ENCODE results near the gene STMN3.
"Not testable (repeated sequence)": the region's sequence is repeated elsewhere in the genome, so short reads cannot be mapped to it uniquely, and the experiment has no call there.

The STMN3 gene

DNA sequence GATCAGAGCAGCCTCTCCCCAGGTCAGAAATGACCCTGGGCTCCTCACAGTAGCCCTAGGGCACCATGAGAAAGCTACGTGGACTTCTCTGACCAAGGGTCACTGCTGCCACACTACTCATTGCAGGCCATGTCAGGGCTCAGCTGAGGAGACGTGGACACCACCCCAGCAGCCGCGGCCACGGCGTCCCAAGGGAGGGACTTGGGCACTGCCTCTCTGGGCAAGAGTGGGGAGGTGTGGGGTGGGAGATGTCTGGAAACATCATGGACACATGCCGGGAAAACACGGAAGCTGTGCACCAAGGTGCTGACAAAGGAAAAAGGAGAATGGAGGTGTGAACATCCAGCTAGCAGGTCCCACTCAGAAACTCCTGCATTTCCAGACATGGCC, 35.4 kb downstream of the STMN3 start:
- in situ Hi-C loops (cut with HindIII; ENCODE audit: low sequenced_read_pairs) = no loop called here

DNA sequence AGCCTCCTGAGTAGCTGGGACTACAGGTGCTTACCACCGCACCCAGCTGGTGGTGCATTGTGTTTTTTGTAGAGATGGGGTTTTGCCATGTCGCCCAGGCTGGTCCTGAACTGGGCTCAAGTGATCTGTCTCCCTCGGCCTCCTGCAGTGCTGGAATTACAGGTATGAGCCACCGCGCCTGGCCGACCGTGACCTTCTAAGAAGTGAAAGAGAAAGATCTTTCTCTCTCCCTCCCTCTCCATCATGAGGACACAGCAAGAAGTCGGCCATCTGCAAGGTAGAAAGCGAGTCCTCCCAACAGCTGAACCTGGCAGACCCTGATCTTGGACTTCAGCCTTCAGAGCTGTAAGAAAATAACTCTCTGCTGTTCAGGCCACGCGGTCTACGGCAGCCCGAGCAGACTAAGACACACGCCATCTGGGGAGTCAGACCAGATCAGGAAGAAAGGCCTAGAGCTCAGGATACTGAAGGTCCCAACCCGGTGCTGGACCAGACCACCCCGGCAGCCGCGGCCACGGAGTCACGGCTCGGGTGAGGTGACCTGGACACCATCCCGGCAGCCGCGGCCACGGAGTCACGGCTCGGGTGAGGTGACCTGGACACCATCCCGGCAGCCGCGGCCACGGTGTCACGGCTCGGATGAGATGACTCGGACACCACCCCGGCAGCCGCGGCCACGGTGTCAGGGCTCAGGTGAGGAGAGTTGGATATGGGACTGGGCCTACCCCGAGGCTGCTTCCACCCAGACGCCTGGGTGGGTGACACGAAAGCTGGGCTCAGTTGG, 35.9 kb downstream of the STMN3 start:
- in situ Hi-C loops (cut with HindIII; ENCODE audit: low sequenced_read_pairs) = no loop called here

DNA sequence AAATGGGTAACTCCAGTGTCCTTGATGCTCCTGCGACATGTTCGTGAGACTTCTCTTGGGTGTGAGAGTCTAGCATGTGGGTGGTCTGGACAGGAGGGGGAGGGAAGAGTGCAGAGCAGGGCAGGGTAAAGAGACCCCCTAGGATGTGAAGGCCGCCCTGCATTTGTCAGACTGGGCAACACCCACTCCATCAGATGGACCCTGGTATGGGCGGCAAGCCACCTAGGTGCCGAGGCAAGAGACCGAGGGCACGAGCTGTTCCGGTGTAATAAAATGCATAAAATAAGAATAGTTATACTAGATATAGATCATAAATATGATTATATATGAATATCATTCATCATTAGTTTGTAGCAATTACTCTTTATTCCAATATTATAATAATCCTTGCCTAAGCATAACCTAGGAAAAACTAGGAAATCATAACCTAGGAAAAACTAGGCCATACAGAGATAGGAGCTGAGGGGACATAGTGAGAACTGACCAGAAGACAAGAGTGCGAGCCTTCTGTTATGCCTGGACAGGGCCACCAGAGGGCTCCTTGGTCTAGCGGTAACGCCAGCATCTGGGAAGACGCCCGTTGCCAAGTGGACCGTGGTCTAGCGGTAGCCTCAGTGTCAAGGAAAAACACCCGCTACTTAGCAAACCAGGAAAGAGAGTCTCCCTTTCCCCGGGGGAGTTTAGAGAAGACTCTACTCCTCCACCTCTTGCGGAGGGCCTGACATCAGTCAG, 39.2 kb downstream of the STMN3 start:
- in situ Hi-C loops (cut with HindIII; ENCODE audit: low sequenced_read_pairs) = loop anchor here (5.0 kb wide), 2 partner anchors 48 to 77 kb away; partner anchors contain the start of gene PTK6

DNA sequence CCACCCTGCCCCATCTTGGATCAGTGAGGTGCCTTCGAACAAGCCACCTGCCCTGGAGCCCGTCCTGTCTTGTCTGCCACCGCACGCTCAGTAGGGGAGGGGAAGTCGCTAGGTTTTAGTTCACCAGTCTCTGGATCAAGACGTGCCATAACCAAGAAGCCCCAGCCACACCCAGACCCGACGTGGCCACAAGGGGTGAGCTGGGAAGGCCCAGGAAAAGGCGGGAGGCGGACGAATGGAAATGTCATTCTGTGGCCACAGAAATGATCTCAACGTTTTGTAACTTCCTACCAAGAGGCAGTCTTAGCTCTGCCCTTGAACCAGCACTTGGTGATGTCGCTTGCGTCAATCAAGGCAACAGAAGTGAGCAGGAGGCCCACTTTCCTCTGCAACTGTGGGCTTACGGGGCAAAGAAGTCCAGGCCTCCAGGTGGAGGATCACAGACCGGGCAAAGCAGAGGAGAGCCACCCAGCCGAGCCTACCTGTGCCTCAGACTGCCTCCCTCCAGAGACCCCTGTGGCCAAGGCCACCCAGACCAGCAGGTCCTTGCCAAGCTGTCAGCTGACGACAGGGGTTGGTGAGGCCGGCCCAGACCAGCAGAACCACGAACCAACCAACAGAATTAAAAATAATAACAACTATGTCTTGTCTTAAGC, 40.8 kb downstream of the STMN3 start:
- in situ Hi-C loops (cut with HindIII; ENCODE audit: low sequenced_read_pairs) = loop anchor here (5.0 kb wide), 2 partner anchors 50 to 75 kb away; partner anchors contain the start of gene PTK6

DNA sequence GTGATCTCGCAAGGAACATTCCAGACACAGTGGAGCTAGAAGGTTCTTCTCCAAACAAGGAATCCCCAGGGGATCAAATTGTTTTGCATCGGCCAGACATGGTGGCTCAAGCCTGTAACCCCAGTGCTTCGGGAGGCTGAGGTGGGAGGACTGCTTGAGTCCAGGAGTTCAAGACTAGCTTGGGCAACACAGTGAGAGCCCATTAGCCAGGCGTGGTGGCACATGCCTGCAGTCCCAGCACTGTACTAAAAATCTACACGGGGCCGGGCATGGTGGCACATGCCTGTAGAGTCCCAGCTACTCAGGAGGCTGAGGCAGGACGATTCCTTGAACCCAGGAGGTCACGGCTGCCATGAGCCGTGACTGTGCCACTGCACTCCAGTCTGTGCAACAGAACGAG, 41.6 kb downstream of the STMN3 start:
- in situ Hi-C loops (cut with HindIII; ENCODE audit: low sequenced_read_pairs) = loop anchor here (5.0 kb wide), 2 partner anchors 51 to 74 kb away; partner anchors contain the start of gene PTK6

DNA sequence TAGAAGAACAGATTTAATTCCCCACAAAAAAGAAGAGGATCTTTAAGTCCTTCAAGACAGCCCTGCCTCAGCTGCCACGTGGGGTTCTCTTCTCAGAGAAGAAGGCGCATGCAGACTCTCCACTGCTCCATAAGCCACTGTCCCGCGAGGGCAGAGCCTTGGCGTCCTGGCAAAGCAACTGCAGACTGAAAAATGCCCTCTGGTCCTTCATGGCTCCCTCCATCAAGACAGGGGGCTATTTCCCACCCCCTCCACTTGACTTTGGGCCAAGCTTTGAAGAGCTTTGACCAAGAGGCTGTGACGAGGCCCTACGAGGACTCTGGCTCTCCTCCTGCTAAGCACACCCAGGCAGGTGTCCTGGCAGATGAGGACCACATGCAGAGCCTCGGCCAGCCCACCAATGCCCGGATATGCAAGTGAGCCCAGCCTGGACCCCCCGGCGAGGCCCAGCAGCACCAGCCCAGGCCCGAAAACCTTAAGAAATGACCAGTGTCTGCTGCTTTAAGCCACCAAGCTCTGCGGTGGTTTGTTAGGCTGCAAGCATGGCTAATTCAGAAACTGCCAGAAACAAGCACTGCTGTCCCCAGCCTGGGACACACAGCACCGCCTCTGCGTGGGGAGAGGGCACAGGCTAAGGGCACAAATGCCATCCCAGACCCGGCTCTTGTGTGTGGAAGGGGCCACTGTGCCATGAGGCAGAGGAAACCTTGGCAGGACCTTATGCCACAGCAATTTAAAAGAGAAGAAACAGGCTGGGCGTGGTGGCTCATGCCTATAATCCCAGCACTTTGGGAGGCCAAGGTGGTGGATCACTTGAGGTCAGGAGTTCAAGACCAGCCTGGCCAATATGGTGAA, 42.4 kb downstream of the STMN3 start:
- in situ Hi-C loops (cut with HindIII; ENCODE audit: low sequenced_read_pairs) = loop anchor here (5.0 kb wide), 2 partner anchors 51 to 74 kb away; partner anchors contain the start of gene PTK6

DNA sequence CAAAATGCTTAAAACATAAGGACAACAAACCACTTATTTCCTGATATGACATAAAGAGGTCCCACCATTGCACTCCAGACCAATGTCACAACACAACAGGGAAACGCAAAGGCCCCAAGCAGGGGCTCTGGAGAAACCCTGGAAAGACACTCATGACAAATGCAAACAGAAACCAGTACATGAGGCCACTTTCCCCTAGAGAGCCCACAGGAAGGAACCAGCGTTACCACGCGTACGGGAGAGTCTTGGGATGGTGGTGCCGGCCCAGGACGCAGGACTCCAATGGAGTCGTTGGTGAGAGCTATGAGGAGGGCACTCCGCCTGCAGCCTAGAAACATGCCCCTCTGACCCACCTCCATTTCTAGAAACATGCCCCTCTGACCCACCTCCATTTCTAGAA, 46.5 kb downstream of the STMN3 start:
- in situ Hi-C loops (cut with HindIII; ENCODE audit: low sequenced_read_pairs) = no loop called here

DNA sequence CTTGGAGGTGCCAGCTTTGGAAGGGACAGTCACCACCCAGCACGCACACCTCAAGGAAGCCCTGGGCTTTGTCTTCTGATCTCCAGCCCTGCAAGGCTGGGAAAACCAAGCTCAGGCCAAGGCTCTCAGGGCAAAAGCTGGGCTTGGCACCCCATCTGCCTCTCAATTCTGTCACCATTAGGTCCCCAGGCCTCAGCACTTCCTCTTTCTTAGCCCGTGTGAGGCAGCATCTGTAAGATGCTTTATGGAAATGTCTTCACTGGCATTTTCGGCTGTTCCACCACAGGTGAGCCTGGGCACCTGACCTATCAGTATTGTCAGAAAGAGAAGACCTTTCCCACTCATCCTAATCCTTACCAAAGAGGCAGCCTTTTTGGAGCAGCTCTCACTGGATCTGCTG, 50.9 kb downstream of the STMN3 start:
- in situ Hi-C loops (cut with HindIII; ENCODE audit: low sequenced_read_pairs) = no loop called here

DNA sequence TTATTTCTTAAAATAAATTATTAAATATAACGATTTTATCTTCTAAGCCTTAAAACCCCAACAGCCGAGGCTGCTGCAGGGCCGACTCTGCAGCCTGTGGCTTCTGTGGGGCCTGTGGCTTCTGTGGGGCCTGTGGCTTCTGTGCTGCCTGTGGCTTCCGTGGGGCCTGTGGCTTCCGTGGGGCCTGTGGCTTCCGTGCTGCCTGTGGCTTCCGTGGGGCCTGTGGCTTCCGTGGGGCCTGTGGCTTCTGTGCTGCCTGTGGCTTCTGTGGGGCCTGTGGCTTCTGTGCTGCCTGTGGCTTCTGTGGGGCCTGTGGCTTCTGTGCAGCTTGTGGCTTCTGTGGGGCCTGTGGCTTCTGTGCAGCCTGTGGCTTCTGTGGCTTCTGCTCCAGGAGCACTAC, 51.5 kb downstream of the STMN3 start:
- in situ Hi-C loops (cut with HindIII; ENCODE audit: low sequenced_read_pairs) = not testable (repeated sequence)

DNA sequence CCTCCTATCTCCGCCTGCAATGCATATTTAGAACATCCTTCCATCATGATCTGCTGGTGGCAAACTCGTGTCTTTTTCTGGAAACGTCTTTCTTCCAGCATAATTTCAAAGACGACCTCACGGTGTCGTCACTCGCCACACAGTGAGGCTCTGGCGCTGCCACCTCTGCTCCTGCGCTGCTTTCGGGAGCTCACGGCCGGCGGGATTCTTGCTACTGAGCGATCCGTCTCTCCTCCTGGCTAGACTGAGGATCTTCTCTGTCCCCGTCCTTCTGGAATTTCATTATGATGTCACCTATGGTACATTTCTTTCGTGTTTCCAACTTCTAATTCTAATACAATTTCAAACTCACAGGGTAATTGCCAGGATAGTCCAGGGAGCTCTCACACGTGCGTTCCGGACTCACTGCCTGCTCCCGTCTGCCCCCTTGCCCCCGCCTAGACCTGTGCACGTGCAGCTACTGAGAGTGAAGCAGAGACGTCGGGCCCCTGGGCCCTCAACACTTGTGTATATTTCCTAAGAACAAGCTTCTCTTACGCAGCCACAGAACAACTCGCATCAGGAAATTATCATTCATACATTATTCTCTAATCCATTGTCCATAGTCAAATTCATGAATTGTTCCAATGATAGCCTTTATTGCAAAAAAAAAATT, 53.7 kb downstream of the STMN3 start:
- in situ Hi-C loops (cut with HindIII; ENCODE audit: low sequenced_read_pairs) = loop anchor here (10.0 kb wide), 2 partner anchors 65 to 165 kb away; partner anchors contain the start of gene PTK6

DNA sequence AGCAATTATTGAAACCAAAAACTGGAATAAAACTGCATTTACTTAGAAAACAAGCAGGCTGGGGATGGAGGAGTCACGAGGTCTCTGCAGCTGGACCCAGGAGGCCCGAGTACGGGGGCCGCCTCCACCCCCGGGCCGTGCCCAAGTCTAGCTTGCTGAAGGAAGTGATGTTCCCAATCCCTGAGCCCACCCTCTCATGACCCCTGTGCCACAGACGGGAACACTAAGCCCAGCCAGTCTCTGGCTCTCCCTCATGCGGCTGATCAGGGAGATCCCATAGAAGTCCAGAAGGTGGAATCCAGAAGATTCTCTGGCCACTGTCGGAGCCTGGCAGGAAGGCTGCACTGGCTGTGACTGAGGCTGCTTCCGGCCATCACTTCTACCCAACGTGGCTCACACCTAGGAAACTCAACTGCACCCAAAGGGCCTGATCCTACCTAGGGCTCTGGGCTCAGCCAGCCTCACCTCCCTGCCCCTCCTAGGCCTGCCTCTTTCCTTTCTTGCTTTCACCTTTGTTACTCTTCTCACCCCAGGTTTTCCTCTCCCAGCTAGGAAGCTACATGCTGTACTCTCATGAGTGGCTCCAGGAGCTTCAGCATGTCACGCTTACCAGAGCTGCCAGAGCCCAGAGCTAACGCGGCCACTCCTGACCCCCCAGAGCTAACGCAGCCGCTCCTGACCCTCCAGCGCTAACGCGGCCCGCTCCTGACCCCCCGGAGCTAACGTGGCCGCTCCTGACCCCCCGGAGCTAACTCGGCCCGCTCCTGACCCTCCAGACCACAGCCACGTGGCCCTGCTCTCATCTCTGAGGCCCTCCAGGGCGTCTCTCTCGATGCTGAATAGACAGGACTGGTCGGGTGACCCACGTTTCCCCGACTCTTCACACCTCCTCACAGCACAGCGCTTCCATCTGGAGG, 54.5 kb downstream of the STMN3 start:
- in situ Hi-C loops (cut with HindIII; ENCODE audit: low sequenced_read_pairs) = loop anchor here (10.0 kb wide), 2 partner anchors 64 to 166 kb away; partner anchors contain the start of gene PTK6

DNA sequence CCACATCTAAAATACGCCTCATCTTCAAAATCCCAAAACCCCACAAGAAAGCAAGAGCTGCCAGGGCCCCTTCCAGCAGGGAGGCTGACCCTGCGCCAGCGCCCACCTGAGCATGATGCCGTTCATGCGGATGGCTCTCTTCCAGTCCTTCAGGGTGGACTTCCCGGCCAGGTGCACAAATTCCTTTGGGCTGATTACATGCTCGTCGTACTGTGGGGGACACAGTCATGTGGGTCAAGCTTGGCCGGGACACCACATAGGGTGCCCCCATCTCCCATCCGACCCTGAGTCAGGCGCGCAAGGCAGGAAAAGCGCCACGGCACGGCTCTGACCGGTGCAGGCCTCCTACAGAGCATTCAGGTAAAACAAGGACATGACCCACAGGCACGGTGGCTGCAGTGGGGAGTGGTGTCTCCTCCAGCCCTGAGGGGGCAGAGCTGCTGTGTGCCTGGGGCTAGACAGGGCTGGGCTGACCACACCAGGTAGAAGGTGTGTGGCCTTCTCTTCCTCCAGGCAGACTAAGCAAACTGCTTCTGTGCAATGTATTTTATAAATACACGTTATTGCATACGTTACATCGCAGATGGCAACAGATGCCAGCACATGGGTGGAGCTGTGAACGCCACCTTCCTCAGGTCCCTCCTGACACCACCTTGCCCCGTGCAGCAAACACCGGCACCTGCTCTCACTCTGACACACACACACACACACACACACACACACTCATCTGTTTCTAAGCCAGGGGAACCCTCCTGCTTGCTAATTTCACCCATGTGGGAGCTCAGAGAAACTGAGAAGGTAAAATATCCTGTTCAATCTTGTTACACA, 55.4 kb downstream of the STMN3 start:
- in situ Hi-C loops (cut with HindIII; ENCODE audit: low sequenced_read_pairs) = loop anchor here (10.0 kb wide), 2 partner anchors 63 to 167 kb away; partner anchors contain the start of gene PTK6

DNA sequence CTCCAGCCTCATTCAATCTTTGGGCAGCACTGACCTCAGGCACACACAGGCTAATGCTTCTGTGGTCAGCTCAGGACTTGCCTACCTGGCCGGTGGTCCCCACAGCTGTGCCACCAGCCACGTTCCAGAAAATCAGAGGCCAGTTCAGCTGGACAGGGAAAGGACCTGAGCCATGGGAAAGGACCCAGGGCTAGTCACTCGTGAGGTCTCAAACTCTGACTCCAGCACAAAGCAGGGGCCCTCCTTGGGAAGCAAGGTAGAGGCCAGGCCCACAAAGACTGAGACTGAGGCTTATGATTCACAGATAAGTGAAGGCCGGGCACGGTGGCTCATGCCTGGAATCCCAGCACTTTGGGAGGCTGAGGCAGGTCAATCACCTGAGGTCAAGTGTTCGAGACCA, 56.8 kb downstream of the STMN3 start:
- in situ Hi-C loops (cut with HindIII; ENCODE audit: low sequenced_read_pairs) = loop anchor here (10.0 kb wide), 2 partner anchors 62 to 168 kb away; partner anchors contain the start of gene PTK6

DNA sequence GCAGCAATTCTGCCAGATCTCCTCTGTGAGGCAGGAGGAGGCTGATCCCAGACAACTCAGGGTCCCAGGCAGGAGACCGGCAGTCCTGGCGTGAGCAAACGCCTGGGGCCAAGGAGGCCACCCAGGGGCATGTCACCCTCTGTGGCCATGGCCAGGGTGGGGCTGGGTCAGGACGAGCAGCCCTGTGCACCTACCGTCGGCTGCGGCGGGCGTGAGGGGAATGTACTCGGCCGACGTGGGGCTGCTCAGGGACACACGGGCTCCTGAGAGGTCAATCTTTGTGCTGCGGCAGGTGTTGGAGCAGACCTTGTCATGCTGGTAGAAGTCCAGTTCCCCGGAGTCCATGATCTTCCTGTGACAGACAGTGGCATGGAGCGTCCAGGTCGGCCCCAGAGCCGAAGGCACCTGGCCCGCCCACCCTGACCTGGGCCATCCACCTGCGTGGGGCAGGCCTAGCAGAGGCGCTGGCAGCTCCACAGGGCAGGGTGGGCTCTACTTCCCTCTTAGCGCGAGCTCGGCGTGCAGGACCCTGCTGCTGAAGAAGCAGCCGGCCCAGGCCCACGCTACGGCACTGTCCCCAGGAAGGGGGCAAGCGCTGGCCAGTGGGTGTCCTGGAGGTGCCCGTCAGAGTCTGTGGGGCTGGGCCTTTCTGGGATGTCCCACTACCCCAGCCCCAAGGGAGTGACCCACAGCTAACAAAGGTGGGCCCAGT, 57.7 kb downstream of the STMN3 start:
- in situ Hi-C loops (cut with HindIII; ENCODE audit: low sequenced_read_pairs) = loop anchor here (10.0 kb wide), 2 partner anchors 61 to 169 kb away; partner anchors contain the start of gene PTK6

DNA sequence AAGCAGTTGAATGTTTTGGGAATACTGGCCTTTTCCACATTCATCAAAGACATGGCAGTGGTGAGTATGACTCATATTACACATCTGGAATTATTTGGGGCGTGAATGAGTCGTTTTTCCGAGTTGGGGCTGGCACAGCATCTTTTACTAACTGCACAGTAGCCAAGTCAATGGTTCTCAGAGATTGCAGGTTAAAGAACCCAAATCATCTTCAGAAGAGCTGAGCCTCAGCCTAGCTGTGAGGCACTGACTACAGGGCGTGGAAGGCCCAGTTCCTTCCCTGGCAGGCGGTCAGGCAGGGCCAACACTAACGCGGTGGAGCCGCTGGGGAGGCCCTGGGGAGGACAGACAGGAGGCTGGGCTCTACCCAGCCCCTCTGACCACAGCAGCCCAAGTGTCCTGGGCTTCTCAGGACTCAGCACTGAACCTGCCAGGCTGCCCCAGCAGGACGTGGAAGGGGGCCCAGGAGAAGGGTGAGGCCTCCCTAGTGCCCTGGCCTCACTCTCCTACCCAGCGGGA, 59.1 kb downstream of the STMN3 start:
- in situ Hi-C loops (cut with HindIII; ENCODE audit: low sequenced_read_pairs) = loop anchor here (10.0 kb wide), 2 partner anchors 59 to 171 kb away; partner anchors contain the start of gene PTK6

DNA sequence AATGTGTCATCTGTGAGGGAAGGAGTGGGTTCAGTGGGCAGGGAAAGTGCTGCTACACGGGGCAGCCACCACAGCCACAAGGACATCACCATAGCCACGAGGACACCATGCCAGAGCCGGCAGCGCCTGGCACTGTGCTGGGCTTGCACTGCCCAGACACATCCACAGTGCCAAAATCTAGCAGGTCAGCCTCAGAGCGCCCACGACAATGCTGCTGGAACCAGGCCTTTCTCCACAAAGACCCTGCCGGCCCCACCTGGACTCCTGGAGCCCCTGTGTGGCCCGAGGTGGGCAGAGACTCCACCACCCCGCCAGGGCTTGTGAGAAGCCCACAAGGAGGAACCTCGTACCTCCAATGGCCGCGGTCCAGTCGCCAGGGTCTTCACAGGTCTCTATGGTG, 60.6 kb downstream of the STMN3 start:
- in situ Hi-C loops (cut with HindIII; ENCODE audit: low sequenced_read_pairs) = loop anchor here (10.0 kb wide), 2 partner anchors 58 to 172 kb away; partner anchors contain the start of gene PTK6

Data from endothelial cell of hepatic sinusoid (primary cell).